Left lung (tissue), 10 donors: ENCODE data around the gene AKT2. TPM values are rescaled to one million over a fixed set of nuclear protein-coding genes. Genes with fewer than 3 reads are reported as not detected.

Experiments
- ATAC-seq: fragments of 200-7000 bp; cut with Tn5 transposase; one replicate; pipeline ENCODE4 v1.9.1; 2020; ENCODE audit warnings: moderate library complexity
- DNase-seq, 4 donors: peaks; one replicate each; pipeline ENCODE4 v3.0.0-alpha.2; 2013 to 2020
- H3K27ac ChIP-seq, 2 donors: fragments of 200-600 bp; sonication (generic) in 1 of 2; one replicate each; pipeline versions ENCODE4 v1.5.0 to v1.8.0; 2020 to 2021
- H3K27me3 ChIP-seq, 2 donors: fragments of 200-600 bp; sonication (generic) in 1 of 2; one replicate each; pipeline versions ENCODE4 v1.5.0 to v1.8.0; 2020 to 2021
- H3K36me3 ChIP-seq, 2 donors: fragments of 200-600 bp; sonication (generic) in 1 of 2; one replicate each; pipeline versions ENCODE4 v1.5.0 to v1.8.0; 2020 to 2021
- H3K4me1 ChIP-seq, 2 donors: fragments of 200-600 bp; one replicate each; pipeline ENCODE4 v1.8.0; 2021
- H3K4me3 ChIP-seq, 2 donors: fragments of 200-600 bp; sonication (generic) in 1 of 2; one replicate each; pipeline versions ENCODE4 v1.5.0 to v1.8.0; 2020 to 2021; ENCODE audit warnings: mild to moderate bottlenecking in 1 of 2
- H3K9me3 ChIP-seq, 2 donors: fragments of 200-600 bp; sonication (generic) in 1 of 2; one replicate each; pipeline versions ENCODE4 v1.5.0 to v1.8.0; 2020 to 2021
- CTCF ChIP-seq, 2 donors: fragments of 200-600 bp; sonication (generic) in 1 of 2; IDR thresholded peaks; one replicate each; pipeline versions ENCODE4 v1.5.0 to v1.8.0; 2021; ENCODE audit warnings: antibody characterized with exemption in 2 of 2
- intact Hi-C, 2 donors: fragments of 100-400 bp; cut with DNase I; formaldehyde crosslinking; loops; one replicate each; pipeline versions ENCODE4 v1.11.2 to v1.14.2; 2022
- polyA plus RNA-seq, 6 donors: library from polyadenylated mRNA; unstranded; fragments of 120-200 nt; gene quantifications; one replicate each; pipeline ENCODE4 v1.2.1, GENCODE V29; 2013; ENCODE audit not compliant: insufficient read length in 6 of 6
- total RNA-seq, 2 donors: library from RNA; stranded (reverse); fragmentation: NEBNext Ultra II Directional; extraction: Animal tissue kit (Norgen Biotek cat#: 25700); gene quantifications; one replicate each; pipeline ENCODE4 v1.2.1, GENCODE V29; 2021
- donor health status: DM: no; HTN: yes; CAD: no.
- donor health status: DM: no; HTN: no; CAD: no.

Gene AKT2
- total and polyA plus RNA-seq, 8 donors: 102 to 182 (median 163) TPM

DNA sequence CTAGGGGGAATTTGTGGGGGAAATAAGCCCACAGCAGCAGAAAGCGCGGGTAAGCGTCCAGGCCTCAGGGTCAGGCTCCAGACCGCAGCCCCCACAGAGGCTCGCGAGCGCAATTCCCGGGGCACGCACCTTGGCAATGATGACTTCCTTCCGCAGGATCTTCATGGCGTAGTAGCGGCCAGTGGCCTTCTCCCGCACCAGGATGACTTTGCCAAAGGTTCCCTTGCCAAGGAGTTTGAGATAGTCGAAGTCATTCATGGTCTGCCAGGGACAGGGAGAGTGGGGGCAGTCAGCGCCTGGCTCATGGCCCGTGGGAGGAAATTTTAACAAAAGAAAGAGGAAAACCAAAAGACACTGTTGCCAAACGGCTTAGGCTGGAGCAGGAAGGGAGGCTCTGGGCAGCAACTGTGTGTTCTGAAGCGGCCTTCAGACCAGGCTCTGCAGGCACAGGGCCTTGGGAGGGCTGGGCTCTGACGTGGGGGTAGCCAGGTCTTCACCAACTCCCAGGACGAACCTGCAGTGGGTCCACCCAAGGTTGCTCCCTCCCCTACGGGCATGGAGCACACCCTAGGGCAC, 43.2 kb downstream of the AKT2 start:
- Histone ChIP-seq H3K36me3 (peaks cover 0 to 59% of the 10 kb centered on the region in 2 donors), H3K4me3 (no peak overlapping the region), H3K27ac (peak overlapping the region in 1 of 2 donors; percentile 55), H3K27me3 (no peaks in the 10 kb centered on the region), H3K9me3 (no peaks in the 10 kb centered on the region), H3K4me1 (peaks cover 0 to 14% of the 10 kb centered on the region in 2 donors)
- no peak for TF ChIP-seq CTCF (IDR thresholded peaks at IDR 0.05)
- DNase-seq (peak in 2 of 4 donors; percentile 62 to 66), ATAC-seq (peak; percentile 49)
- intact Hi-C loops: no loop called here

- H3K27ac ChIP-seq: peak overlapping the region in 1 of 2 donors; percentile 55
- no peak overlapping the region for H3K4me3 ChIP-seq
- peak in 1 of 4 donors; percentile 10 for DNase-seq
- peaks cover 0 to 14% of the 10 kb centered on the region in 2 donors for H3K4me1 ChIP-seq
- intact Hi-C loops: no loop called here
- H3K36me3 ChIP-seq: peaks cover 0 to 65% of the 10 kb centered on the region in 2 donors
- H3K27me3 ChIP-seq: no peaks in the 10 kb centered on the region
- no peak for TF ChIP-seq CTCF (IDR thresholded peaks at IDR 0.05)
- no peak for ATAC-seq
- H3K9me3 ChIP-seq: no peaks in the 10 kb centered on the region
Measured at GRCh38 chr19:40241125-40241808, 43.9 kb downstream of the AKT2 start.

DNA sequence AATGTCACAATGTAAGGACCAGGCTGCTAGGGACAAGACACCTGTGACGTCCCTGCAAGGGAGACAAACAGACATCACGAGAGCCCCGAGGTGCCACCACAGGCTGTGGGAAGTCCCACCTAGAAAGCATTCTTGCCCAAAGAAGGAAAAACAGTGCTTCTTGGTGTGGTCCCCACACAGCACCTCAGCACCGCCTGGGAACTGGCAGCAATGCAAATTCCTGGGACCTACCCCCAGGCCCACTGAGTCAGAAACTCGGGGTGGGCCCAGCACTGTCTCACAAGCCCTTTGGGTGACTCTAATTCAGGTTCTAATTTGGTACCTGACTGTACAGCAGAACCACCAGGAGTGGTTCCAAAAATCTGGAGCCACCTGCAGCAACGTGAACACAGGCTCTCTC, 44.8 kb downstream of the AKT2 start:
- intact Hi-C loops: no loop called here
- TF ChIP-seq CTCF (IDR thresholded peaks at IDR 0.05): no peak
- Histone ChIP-seq H3K4me1 (peaks cover 0 to 12% of the 10 kb centered on the region in 2 donors), H3K27ac (no peak overlapping the region), H3K36me3 (peaks cover 0 to 74% of the 10 kb centered on the region in 2 donors), H3K4me3 (no peak overlapping the region), H3K27me3 (no peaks in the 10 kb centered on the region), H3K9me3 (no peaks in the 10 kb centered on the region)
- peak in 1 of 4 donors; percentile 24 for DNase-seq
- no peak for ATAC-seq

DNA sequence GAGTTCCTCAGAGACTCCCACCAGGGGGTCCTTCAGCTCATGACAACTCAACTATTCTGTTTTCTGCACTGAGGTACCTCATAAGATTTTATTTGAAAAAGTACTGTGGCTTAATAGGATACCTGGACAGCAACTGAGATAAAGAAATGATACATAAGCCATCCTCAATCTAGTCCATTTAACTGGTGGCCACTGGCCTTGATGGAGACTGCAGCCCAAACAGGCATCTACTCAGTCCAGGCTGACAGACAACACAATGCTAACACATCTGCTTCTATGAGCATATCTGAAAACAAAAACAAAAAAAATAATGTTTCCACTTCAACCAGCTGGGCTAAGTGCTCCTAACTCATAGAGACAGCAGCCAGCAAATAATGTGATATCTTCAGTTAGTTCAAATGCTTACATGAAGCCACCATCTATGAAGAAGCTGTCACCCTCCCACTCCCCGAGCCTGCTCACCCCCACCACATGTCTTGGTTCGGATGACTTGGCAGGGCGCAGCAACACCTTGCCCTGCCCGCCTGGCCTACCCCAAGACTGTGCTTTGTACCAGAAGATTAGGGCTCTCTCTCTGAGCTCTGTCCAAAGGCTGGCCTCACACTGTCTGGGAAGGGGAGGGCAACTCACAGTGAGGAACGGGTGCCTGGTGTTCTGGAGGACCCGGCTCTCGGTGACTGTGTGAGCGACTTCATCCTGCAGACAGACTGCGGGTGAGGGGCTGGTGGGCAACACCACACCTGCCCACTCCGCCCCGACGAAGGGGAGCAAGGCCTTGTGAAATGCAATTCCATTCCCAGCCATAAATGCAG, 45.5 kb downstream of the AKT2 start:
- Histone ChIP-seq H3K27me3 (no peaks in the 10 kb centered on the region), H3K36me3 (peaks cover 0 to 81% of the 10 kb centered on the region in 2 donors), H3K9me3 (no peaks in the 10 kb centered on the region), H3K4me1 (peaks cover 0 to 12% of the 10 kb centered on the region in 2 donors), H3K27ac (no peak overlapping the region), H3K4me3 (no peak overlapping the region)
- ATAC-seq (no peak), DNase-seq (peak in 1 of 4 donors; percentile 53)
- no peak for TF ChIP-seq CTCF (IDR thresholded peaks at IDR 0.05)
- intact Hi-C loops: no loop called here

DNA sequence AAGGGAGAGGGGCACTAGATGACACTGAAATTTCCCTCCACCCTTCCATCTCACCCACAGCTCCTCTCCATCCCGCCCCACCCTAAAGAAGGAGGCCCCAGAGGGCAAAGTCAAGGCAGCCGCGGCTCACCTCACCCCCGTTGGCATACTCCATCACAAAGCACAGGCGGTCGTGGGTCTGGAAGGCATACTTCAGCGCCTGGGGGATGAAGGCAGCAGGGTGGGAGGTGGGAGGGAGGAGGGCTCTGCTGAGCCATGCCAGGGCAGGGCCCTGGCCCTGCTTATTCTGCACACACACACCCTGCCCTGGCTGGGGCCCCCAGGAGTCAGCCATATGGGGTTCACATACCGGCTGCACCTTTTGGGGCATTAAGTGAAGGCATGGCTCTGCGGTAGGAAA, 46.4 kb downstream of the AKT2 start:
- no peak overlapping the region for H3K27ac ChIP-seq
- ATAC-seq (no peak), DNase-seq (peak in 1 of 4 donors; percentile 51)
- peaks cover 0 to 90% of the 10 kb centered on the region in 2 donors for H3K36me3 ChIP-seq
- intact Hi-C loops: no loop called here
- H3K9me3 ChIP-seq: no peaks in the 10 kb centered on the region
- H3K4me3 ChIP-seq: no peak overlapping the region
- H3K4me1 ChIP-seq: peaks cover 0 to 12% of the 10 kb centered on the region in 2 donors
- H3K27me3 ChIP-seq: no peaks in the 10 kb centered on the region
- no peak for TF ChIP-seq CTCF (IDR thresholded peaks at IDR 0.05)
